Hepatocyte (in vitro differentiated cells): ENCODE data around the gene CCM2L. TPM values are rescaled to one million over a fixed set of nuclear protein-coding genes. Genes with fewer than 3 reads are reported as not detected.

Experiments used
- DNase-seq: peaks from one replicate; pipeline ENCODE4 v3.0.0-alpha.2; 2016; ENCODE audit warnings: low spot score
- H2AFZ ChIP-seq: fragments of 200-600 bp; sonication (generic); 2 replicates; pipeline ENCODE4 v1.6.0; 2016; ENCODE audit warnings: antibody characterized with exemption, mild to moderate bottlenecking
- H3K27ac ChIP-seq: fragments of 200-600 bp; sonication (generic); 2 replicates; pipeline ENCODE4 v1.5.1; 2016; ENCODE audit warnings: mild to moderate bottlenecking
- H3K27me3 ChIP-seq: fragments of 200-600 bp; sonication (generic); 2 replicates; pipeline ENCODE4 v1.6.1; 2016
- H3K36me3 ChIP-seq: fragments of 200-600 bp; sonication (generic); replicated peaks from 2 replicates; pipeline ENCODE4 v1.5.1; 2016; ENCODE audit warnings: low read depth; ENCODE audit not compliant: insufficient read depth
- H3K4me1 ChIP-seq: fragments of 200-600 bp; sonication (generic); 2 replicates; pipeline ENCODE4 v1.5.1; 2016; ENCODE audit warnings: mild to moderate bottlenecking, moderate library complexity; ENCODE audit not compliant: insufficient read depth
- H3K4me2 ChIP-seq: fragments of 200-600 bp; sonication (generic); 2 replicates; pipeline ENCODE4 v1.6.0; 2016
- H3K4me3 ChIP-seq: fragments of 200-600 bp; sonication (generic); 2 replicates; pipeline ENCODE4 v1.5.1; 2016; ENCODE audit warnings: mild to moderate bottlenecking
- H3K79me2 ChIP-seq: fragments of 200-600 bp; sonication (generic); 2 replicates; pipeline ENCODE4 v1.6.0; 2017; ENCODE audit warnings: mild to moderate bottlenecking
- H3K9me2 ChIP-seq: fragments of 200-600 bp; sonication (generic); replicated peaks from 2 replicates; pipeline ENCODE4 v1.6.0; 2017; ENCODE audit warnings: mild to moderate bottlenecking; ENCODE audit not compliant: insufficient read depth
- H3K9me3 ChIP-seq: fragments of 200-600 bp; sonication (generic); 2 replicates; pipeline ENCODE4 v1.5.1; 2016; ENCODE audit warnings: low read depth, mild to moderate bottlenecking
- H4K20me1 ChIP-seq: fragments of 200-600 bp; sonication (generic); 2 replicates; pipeline ENCODE4 v1.6.0; 2016; ENCODE audit warnings: mild to moderate bottlenecking; ENCODE audit not compliant: insufficient read depth, poor library complexity, severe bottlenecking
- EZH2 ChIP-seq: fragments of 200-600 bp; sonication (generic); IDR thresholded peaks from 2 replicates; pipeline ENCODE4 v1.6.1; 2016; ENCODE audit warnings: antibody characterized with exemption, mild to moderate bottlenecking, borderline replicate concordance
- EZH2phosphoT487 ChIP-seq: fragments of 200-600 bp; sonication (generic); IDR thresholded peaks from one replicate; pipeline ENCODE4 v1.6.1; 2018; ENCODE audit warnings: antibody characterized with exemption, mild to moderate bottlenecking, low read depth, moderate library complexity; ENCODE audit not compliant: unreplicated experiment, severe bottlenecking
- WGBS: methylation state at CpG from one replicate; pipeline ENCODE4 v1.1.6; 2016; ENCODE audit warnings: low lambda C conversion rate; ENCODE audit errors: missing lambda C conversion rate; 5-methylcytosine and 5-hydroxymethylcytosine counted together
- polyA plus RNA-seq: library from polyadenylated mRNA; unstranded; fragments of >200 nt; fragmentation: Nextera tagmentation; extraction: Ambion mirVana; gene quantifications from 2 replicates; pipeline ENCODE4 v1.2.1, GENCODE V29; 2016
- total RNA-seq: library from RNA; depleted of rRNA; stranded (reverse); fragments of >200 nt; gene quantifications from 2 replicates; pipeline ENCODE4 v1.2.3, GENCODE V29; 2014
- TF ChIP-seq, protein P1 (sequence below): fragments of 200-600 bp; sonication (generic); IDR thresholded peaks from 2 replicates; pipeline ENCODE4 v1.5.1; 2016; ENCODE audit warnings: antibody characterized with exemption, mild to moderate bottlenecking; ENCODE audit not compliant: poor library complexity

Gene CCM2L
- total and polyA plus RNA-seq, 2 experiments from 2014 or later = 0.77 to 1.0 TPM

DNA sequence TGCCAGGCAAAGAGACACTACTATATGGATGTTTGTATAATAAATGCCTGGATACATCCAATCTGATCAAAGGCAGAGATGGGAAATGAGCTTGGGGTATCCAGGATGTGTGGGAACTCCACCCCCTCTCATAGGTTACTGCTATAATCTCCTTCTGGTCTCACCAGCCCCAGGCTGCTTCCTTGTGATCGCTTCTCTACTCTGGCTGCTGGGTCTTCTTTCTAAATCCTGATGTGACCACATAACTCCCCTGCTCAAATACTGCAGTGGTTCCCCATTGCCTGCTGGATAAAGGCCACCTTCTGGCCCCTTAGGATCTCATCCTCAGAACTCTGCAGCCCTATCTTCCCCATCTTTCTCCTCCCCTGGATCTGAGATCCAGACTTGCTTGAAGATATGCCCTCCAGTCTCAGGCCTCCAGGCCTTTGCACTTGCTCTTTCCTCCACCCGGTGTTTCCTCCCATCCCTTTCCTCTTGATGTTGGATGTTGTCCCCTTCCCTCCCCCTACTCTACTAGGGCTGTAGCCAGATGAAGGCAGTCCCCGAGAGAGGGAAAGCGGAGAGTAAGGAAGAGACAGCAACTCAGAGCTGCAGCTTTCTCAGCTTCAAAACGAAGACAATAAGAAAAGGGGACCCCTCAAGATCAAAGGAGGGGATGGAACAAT lies 43.1 kb upstream of the CCM2L start:
- 13% methylated on average over 5 of the region's 5 CpGs for WGBS
- H4K20me1 ChIP-seq = no peaks in the 10 kb centered on the region
- no peak for TF ChIP-seq EZH2
- TF ChIP-seq EZH2phosphoT487 = no peak
- peaks cover 3% of the 10 kb centered on the region for H3K4me1 ChIP-seq
- H3K4me3 ChIP-seq = no peak overlapping the region
- H3K9me3 ChIP-seq = no peaks in the 10 kb centered on the region
- peaks cover 81% of the 10 kb centered on the region for H3K27me3 ChIP-seq
- H3K79me2 ChIP-seq = no peaks in the 10 kb centered on the region
- H3K9me2 ChIP-seq = no peaks in the 10 kb centered on the region
- no peak for DNase-seq
- H3K27ac ChIP-seq = no peak overlapping the region
- no peak overlapping the region for H2AFZ ChIP-seq
- H3K4me2 ChIP-seq = peak overlapping the region; percentile 77
- H3K36me3 ChIP-seq = no peaks in the 10 kb centered on the region

DNA sequence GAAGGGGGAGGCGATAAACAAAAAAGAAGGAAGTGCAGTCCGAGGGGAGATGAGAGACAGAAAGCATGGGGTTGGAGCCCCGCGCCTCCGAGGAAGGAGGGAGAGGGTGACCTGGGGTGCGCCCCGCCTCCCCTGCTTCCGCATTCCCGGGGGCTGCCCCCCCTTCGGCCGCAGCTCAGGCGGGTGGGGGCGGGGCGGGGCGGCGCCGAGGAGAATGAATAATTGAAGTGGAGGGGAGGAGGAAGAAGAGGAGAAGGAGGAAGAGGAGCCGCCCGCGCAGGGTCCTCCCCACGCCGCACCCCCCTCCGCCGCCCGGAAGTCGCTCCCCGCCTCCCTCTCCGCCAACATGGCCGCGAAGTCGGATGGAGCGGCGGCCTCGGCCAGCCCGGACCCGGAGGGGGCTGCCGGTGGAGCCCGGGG lies 42.4 kb upstream of the CCM2L start, which contains the start of gene XKR7:
TSS of gene XKR7 (plus strand) at position 322 of the 420 bp plus-strand sequence. CDS start at position 347, 25 bp downstream.
- no peak within 1 kb of the TSS for H3K4me3 ChIP-seq
- H2AFZ ChIP-seq = no peak within 1 kb of the TSS
- H3K4me2 ChIP-seq = peak within 1 kb of the TSS; percentile 77
- TF ChIP-seq, protein P1, sequence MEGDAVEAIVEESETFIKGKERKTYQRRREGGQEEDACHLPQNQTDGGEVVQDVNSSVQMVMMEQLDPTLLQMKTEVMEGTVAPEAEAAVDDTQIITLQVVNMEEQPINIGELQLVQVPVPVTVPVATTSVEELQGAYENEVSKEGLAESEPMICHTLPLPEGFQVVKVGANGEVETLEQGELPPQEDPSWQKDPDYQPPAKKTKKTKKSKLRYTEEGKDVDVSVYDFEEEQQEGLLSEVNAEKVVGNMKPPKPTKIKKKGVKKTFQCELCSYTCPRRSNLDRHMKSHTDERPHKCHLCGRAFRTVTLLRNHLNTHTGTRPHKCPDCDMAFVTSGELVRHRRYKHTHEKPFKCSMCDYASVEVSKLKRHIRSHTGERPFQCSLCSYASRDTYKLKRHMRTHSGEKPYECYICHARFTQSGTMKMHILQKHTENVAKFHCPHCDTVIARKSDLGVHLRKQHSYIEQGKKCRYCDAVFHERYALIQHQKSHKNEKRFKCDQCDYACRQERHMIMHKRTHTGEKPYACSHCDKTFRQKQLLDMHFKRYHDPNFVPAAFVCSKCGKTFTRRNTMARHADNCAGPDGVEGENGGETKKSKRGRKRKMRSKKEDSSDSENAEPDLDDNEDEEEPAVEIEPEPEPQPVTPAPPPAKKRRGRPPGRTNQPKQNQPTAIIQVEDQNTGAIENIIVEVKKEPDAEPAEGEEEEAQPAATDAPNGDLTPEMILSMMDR = no peak
- no peaks in the 10 kb centered on the region for H3K36me3 ChIP-seq
- H4K20me1 ChIP-seq = no peaks in the 10 kb centered on the region
- H3K27me3 ChIP-seq = peaks cover 80% of the 10 kb centered on the region
- WGBS = 4% methylated on average over 4 of the region's 38 CpGs
- no peak within 1 kb of the TSS for H3K27ac ChIP-seq
- no peaks in the 10 kb centered on the region for H3K9me2 ChIP-seq
- H3K79me2 ChIP-seq = no peaks in the 10 kb centered on the region
- H3K9me3 ChIP-seq = no peaks in the 10 kb centered on the region
- DNase-seq = no peak
- peaks cover 3% of the 10 kb centered on the region for H3K4me1 ChIP-seq

- H3K36me3 ChIP-seq = no peaks in the 10 kb centered on the region
- DNase-seq = peak; percentile 94
- H3K9me3 ChIP-seq = no peaks in the 10 kb centered on the region
- no peaks in the 10 kb centered on the region for H3K9me2 ChIP-seq
- H3K27me3 ChIP-seq = peaks cover 79% of the 10 kb centered on the region
- H3K27ac ChIP-seq = no peak overlapping the region
- WGBS = 8% methylated on average over 41 of the region's 57 CpGs
- peak overlapping the region; percentile 77 for H3K4me2 ChIP-seq
- no peaks in the 10 kb centered on the region for H3K79me2 ChIP-seq
- no peak overlapping the region for H2AFZ ChIP-seq
- H3K4me3 ChIP-seq = no peak overlapping the region
- TF ChIP-seq, protein P1 = no peak
- TF ChIP-seq EZH2 (no peak), EZH2phosphoT487 (no peak)
- H3K4me1 ChIP-seq = peaks cover 3% of the 10 kb centered on the region
- H4K20me1 ChIP-seq = no peaks in the 10 kb centered on the region
These were observed 41.7 kb upstream of the CCM2L start for GRCh38 chr20:31968291-31969126.

- Histone ChIP-seq H3K9me3 (no peaks in the 10 kb centered on the region), H3K4me3 (no peak overlapping the region), H3K27me3 (peaks cover 70% of the 10 kb centered on the region), H3K4me2 (no peak overlapping the region), H3K4me1 (peaks cover 3% of the 10 kb centered on the region), H3K36me3 (no peaks in the 10 kb centered on the region), H2AFZ (no peak overlapping the region), H3K9me2 (no peaks in the 10 kb centered on the region), H3K27ac (no peak overlapping the region), H4K20me1 (no peaks in the 10 kb centered on the region), H3K79me2 (no peaks in the 10 kb centered on the region)
- 78% methylated on average over 5 of the region's 5 CpGs for WGBS
- TF ChIP-seq EZH2 (no peak), EZH2phosphoT487 (no peak)
- TF ChIP-seq, protein P1 = no peak
- no peak for DNase-seq
These were observed 40.2 kb upstream of the CCM2L start for GRCh38 chr20:31969991-31970390.
